Astrocyte of the spinal cord (primary cell): ENCODE data around the gene MAPK8.

Experiments
- DNase-seq: peaks from one replicate; pipeline ENCODE4 v3.0.0; 2011; ENCODE audit warnings: low read depth, low spot score
- H3K4me3 ChIP-seq: 2 replicates; pipeline ENCODE4 v1.5.1; 2011; ENCODE audit warnings: low read depth, mild to moderate bottlenecking, low read length, moderate library complexity
- CTCF ChIP-seq: IDR thresholded peaks from 2 replicates; pipeline ENCODE4 v1.5.1; 2012; ENCODE audit warnings: low read depth, mild to moderate bottlenecking, low read length, inconsistent platforms
- in situ Hi-C: cut with HindIII; loops from 2 replicates; pipeline ENCODE4 v1.10.0; 2017; ENCODE audit warnings: low sequenced_read_pairs

The MAPK8 gene

GRCh38 chr10:48454302-48455054 is 148.0 kb downstream of the MAPK8 start:
- in situ Hi-C loops: no loop called here
- no peak for TF ChIP-seq CTCF
- H3K4me3 ChIP-seq: no peak overlapping the region
- DNase-seq: no peak

- DNase-seq: no peak
- no peak overlapping the region for H3K4me3 ChIP-seq
- no peak for TF ChIP-seq CTCF
- in situ Hi-C loops: no loop called here
Measured at GRCh38 chr10:48455055-48455391, 148.5 kb downstream of the MAPK8 start.

- in situ Hi-C loops: no loop called here
- no peak for DNase-seq
- no peak overlapping the region for H3K4me3 ChIP-seq
- no peak for TF ChIP-seq CTCF
Measured at GRCh38 chr10:48455392-48456151, 149.1 kb downstream of the MAPK8 start.

GRCh38 chr10:48456361-48456804 is 149.9 kb downstream of the MAPK8 start:
- no peak overlapping the region for H3K4me3 ChIP-seq
- in situ Hi-C loops: no loop called here
- no peak for DNase-seq
- no peak for TF ChIP-seq CTCF

GRCh38 chr10:48456808-48457761 is 150.6 kb downstream of the MAPK8 start:
- DNase-seq: no peak
- no peak overlapping the region for H3K4me3 ChIP-seq
- TF ChIP-seq CTCF: no peak
- in situ Hi-C loops: no loop called here

GRCh38 chr10:48457949-48458661 is 151.6 kb downstream of the MAPK8 start:
- TF ChIP-seq CTCF: no peak
- no peak overlapping the region for H3K4me3 ChIP-seq
- in situ Hi-C loops: no loop called here
- DNase-seq: no peak
